ENCODE data around the gene GALNT16. TPM values are rescaled to one million over a fixed set of nuclear protein-coding genes. Genes with fewer than 3 reads are reported as not detected.

Gene GALNT16
- total RNA-seq, 1 experiment from 2014 or later, result 0.10 TPM

DNA sequence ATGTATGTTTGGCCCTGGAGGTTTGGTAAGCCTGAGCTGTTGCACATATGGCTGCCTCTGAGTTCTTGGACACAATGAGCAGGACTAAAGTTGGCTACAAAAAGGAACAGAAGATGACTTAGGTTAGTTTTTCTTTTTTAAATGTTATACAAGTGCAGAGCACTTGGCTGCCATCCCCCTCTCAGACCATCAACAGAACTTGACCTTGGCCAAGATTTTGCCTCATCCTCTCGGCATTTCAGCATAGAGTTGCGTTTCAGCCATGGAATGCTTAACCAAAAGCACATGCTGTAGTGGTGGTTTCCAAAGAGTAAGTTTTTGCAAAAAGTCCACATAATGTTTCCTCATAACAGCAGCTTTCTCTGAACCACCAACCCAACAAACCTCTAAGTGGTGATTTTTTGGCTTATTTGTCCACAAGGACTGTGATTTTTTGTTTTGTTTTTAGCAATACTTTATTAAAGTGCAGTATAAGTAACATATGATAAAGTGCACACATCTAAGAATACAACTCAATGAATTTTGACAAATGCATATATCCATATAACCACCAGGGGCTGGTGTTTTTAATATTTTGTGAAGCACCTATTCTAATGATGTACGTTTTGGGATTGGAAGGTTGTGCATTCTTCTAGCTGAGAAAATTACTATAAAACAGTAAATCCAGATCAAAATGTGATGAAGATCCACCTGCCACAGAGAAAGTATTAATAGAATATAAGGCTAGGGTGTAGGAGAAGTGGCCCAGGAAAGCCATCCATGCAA lies 12.1 kb upstream of the GALNT16 start:
- DNase-seq (ENCODE audit: low spot score), result no peak
- in situ Hi-C loops (cut with HindIII; ENCODE audit: low sequenced_read_pairs), result loop anchor here (25.0 kb wide), 1 partner anchor 214 kb away; no protein-coding TSS in a partner anchor

DNA sequence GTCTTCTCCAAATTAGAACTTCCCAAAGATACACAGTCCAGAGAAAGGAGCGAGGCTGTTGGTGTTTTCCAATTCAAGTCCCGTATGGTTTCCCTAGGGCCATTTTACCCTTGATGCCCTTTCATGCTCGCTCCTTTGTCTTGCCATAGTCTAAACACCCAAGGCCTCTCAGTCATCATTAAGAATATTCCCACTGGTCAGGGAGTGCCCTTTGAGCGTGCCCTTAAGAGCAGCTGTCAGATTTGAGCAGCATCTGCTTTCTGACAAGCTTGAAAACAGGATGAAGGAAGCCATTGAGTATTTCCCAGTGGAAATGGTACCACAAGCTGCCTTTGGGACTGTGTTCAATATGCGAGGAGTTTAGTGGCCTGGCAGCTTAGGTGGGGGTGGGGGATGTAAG lies 10.4 kb upstream of the GALNT16 start:
- no peak for DNase-seq (ENCODE audit: low spot score)
- in situ Hi-C loops (cut with HindIII; ENCODE audit: low sequenced_read_pairs), result loop anchor here (25.0 kb wide), 1 partner anchor 213 kb away; no protein-coding TSS in a partner anchor

DNA sequence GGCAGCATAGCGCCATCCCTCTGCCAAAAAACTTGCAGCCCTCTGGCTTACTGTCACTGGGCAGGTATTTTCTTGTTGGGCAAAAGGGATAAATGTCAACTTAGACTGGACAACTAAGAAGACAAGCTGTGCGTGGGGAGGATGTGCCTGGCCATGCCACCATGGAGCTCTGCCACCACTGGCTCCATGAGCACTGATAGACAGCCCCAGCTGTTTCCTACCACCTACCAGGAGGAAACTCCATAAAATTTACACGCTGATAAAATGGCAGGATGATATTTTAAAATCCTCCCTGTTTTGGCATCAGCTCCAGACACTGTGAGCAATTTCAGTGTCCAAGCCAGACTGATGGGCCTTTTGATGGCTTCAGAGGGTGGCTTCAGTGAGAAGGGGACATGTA lies 7.1 kb upstream of the GALNT16 start:
- DNase-seq (ENCODE audit: low spot score), result no peak
- in situ Hi-C loops (cut with HindIII; ENCODE audit: low sequenced_read_pairs), result no loop called here

DNA sequence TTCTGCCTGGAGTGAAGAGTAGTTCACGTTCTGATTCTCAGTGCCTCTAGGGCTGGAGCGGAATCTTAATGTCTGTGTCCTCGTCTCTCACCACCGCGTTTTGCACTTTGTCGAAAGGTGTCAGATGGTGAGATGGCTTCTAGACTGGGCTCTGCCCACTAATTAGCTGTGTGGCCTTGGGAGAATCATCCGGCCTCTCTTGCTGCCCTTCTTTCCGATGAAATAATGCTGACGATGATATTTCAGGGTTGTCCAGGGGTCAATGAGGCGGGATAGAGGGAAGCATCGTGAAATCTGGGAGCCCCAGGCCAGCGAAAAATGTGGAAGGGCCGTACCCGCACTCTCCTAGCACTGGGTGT lies 811 bp upstream of the GALNT16 start:
- in situ Hi-C loops (cut with HindIII; ENCODE audit: low sequenced_read_pairs), result no loop called here

DNA sequence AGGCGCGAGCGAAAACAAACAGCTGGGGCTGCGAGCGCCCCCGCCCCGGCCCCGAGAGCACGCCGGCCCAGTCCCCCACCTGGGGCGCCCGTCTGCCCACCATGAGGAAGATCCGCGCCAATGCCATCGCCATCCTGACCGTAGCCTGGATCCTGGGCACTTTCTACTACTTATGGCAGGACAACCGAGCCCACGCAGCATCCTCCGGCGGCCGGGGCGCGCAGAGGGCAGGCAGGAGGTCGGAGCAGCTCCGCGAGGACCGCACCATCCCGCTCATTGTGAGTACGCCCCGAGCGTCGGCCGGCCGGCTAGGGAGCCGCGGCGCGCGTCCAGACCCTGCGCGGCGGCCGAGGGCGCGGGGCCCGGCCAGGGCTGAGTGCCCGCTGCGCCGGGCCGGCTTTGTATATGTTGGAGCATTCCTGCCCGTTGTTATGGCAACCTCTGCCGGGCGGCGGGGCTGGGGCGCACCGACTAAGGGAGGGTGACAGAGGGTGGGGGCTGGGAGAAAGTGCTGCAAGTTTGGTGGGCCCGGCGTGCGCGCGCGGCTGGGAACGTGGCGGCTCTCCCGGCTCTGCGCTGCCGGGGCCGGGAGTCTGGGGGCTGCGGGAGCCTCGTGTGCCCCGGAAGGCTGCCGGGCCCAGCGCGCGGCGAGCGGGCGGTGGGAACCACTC lies 367 bp downstream of the GALNT16 start:
- peak; percentile 27 for DNase-seq (ENCODE audit: low spot score)

More for the DNA sequence above, 811 bp upstream of the GALNT16 start:
- DNase-seq (ENCODE audit: low spot score), result peak; percentile 31

DNA sequence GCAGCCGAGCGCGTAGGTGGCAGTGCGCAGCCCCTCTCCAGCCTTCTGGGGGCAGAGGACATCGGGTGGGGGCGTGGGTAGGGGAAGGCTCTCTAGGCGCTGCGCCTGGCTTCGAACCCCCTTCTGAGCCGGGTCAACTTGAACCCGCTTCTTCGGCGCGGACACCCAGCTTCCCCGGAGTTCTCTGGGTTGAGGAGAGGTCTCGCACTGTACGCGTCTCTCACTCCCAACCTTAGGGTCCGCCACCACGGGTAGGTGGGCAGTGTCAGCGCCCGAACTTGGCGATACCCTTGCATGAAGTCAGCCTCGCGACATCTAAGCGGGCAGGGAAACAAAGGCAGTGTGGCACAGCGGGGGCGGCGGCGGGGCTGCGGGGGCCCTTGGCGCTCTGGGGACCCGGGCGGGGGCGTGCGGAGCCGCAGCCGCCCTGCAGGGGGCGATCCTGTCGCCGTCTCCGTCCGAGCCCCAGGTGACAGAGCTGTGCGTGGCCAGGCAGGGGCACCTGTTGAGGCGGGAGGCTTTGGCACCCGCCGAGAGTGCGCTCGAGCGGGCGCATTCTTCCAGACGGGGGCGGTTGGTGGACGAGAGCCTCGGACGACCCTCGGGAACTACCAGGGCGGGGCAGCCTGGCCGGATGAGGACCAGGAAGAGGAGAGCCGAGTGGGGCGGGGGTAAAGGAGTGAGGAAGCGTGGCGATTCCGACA lies 1.1 kb downstream of the GALNT16 start:
- DNase-seq (ENCODE audit: low spot score), result peak; percentile 38
- in situ Hi-C loops (cut with HindIII; ENCODE audit: low sequenced_read_pairs), result no loop called here

More for the DNA sequence above, 367 bp downstream of the GALNT16 start:
- in situ Hi-C loops (cut with HindIII; ENCODE audit: low sequenced_read_pairs), result no loop called here

DNA sequence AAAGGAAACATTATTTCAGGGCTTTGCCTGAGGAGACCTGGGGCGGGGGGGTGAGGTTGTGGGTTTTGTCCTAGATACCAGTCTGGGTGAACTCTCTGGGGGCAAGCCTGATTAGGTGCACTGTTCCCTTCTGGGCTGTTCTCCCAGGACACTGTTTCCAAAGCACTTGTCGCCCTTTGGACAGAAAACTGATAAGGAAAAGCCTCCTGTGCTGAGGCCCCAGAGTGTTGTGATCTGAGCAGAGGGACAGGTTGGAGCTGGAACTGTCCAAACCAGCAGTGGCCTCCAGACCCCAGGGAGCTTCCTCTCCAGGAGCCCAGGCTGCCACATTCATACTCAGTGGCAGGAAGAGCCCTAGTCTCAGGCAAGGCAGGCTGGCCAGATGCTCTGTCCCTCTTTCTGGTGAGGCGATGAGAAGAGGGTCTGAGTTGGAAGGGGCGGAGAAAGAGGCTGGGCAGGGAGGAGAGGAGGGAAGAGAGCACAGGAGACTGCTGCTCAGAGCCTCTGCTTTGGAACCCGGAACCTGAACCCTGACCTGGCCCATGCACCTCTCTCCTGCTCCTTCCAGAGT lies 1.9 kb downstream of the GALNT16 start:
- DNase-seq (ENCODE audit: low spot score), result peak; percentile 13
- in situ Hi-C loops (cut with HindIII; ENCODE audit: low sequenced_read_pairs), result no loop called here

DNA sequence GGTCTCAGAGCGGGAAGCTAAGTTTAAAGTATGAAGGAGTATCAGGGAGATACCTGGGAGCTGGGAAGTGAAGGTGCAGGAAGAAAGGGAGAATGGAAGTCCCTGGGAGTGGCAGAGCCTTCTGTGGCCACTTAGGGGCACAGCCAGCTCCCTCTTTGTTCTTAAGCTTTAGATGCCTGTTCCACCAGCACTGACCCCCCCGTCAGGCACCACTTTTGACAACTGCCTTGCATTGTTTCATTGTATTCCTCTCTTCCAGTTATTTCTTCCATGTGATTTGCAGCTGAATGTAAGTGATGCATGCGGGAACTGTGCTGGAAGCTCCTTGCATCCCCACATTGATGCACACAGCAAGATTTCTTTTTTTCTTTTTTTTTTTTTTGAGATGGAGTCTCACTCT lies 2.6 kb downstream of the GALNT16 start:
- DNase-seq (ENCODE audit: low spot score), result peak; percentile 19
- in situ Hi-C loops (cut with HindIII; ENCODE audit: low sequenced_read_pairs), result no loop called here

DNA sequence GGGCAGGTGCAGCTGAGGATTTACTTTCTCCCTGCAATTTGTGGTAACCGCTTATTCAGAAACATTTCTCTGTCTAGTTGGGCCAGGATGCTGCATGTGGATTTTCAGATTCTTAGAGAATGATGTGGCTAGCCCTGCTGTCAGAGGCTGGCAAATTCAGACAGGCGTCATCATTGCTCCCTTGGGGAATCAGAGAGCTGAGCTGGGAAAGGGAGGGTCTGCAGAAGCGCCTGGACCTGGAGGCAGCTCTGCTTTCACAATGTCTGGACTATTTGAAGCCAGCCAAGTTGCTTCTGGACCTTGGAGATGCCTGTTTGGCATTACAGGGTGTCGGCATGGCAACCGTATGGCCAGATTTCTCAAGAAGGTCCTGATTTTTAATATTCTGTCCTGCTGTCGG lies 3.4 kb downstream of the GALNT16 start:
- in situ Hi-C loops (cut with HindIII; ENCODE audit: low sequenced_read_pairs), result no loop called here
- DNase-seq (ENCODE audit: low spot score), result peak; percentile 84

DNA sequence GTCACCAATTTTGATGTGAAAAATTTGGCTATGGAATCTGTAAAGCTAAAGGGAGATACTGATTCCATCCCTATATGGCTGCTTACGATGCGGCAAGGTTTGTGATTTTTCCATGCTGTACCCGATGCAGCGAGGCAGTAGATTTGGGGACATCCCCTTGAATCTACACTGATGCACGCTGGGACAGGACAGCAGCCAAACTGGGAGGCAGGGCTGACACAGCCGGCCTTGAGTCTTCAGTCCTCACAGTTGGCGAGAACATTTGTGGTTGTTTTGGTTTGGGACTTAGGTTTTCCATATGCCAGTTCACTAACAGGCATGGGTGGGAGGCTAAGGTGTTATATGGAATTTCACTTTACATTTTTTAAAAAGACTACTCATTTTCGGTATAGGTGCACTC lies 3.8 kb downstream of the GALNT16 start:
- in situ Hi-C loops (cut with HindIII; ENCODE audit: low sequenced_read_pairs), result no loop called here

DNA sequence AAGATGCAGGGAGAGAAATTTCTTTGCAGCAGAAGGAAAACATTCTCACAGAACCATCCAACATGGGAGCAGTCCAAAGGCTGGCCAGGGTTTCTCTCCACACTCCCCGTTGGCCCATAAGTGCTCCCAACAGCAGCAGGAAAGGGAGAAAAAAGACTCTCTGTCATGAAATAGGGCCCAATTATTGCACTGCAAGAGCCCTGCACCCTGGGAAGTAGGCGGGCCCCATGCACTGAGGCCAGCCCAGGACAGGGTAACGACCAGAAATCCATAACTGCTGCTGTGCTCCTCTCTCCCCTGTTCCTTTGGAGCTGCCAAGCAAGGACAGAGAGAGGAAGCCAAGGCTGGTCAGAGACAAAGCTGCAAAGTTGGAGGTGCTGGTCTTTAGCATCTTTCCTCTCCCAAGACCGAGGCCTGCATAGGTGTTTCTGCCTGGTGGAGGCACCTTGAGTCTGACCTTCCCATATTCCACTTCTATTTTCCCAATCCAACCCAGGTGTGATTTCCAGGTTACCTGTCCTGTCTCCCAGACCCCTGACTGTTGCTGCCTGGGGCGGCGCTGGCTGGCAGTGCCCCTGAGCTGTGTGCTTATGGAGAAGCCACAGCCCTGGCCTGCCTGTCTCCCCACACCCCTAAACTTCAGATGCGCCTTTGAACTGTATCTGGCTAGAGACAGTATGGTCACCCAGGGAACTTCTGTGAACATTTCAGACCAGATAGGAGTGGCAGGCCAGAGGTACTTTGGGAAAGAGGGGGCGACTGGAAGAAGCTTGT lies 6.8 kb downstream of the GALNT16 start:
- DNase-seq (ENCODE audit: low spot score), result no peak
- in situ Hi-C loops (cut with HindIII; ENCODE audit: low sequenced_read_pairs), result no loop called here

More for the DNA sequence above, 3.8 kb downstream of the GALNT16 start:
- peak; percentile 89 for DNase-seq (ENCODE audit: low spot score)

DNA sequence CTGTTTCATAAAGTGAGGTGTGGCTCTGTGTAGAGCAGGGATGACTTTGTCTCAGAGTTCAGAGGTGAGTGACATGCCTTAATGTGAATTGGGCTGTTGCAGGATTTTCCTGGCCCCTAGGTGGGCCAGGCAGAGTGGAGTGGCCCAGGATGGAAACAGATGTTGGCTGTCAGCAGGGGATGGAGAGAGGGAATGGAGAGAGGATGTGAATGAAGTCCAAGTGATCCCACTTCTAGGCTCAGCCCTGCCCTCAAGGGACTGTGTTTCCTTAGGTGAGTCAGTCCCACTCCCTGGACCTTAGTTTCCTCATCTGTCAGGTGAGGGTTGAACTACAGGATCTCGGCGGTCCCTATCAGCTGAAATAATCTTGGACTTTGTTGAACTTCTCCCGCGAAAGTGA lies 7.5 kb downstream of the GALNT16 start:
- in situ Hi-C loops (cut with HindIII; ENCODE audit: low sequenced_read_pairs), result no loop called here
- DNase-seq (ENCODE audit: low spot score), result no peak

DNA sequence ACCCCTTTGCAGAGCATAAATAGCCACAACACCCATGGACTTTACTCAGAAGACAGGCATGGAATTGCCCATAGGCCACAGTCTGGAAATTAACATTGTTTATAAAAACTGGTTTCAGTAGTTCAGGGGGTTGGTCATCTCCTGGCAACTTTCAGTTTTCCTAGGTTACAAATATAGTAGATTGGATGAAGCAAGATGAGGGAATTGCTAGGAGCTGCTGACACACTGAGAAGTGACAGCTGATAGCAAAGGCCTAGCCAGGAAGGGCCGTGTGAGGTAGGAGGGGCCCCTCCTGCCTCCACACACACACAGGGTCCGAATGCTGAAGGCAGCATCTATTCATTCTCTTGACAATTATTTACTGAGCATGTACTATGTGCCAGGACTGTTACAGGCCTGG lies 8.3 kb downstream of the GALNT16 start:
- in situ Hi-C loops (cut with HindIII; ENCODE audit: low sequenced_read_pairs), result no loop called here
- DNase-seq (ENCODE audit: low spot score), result no peak

DNA sequence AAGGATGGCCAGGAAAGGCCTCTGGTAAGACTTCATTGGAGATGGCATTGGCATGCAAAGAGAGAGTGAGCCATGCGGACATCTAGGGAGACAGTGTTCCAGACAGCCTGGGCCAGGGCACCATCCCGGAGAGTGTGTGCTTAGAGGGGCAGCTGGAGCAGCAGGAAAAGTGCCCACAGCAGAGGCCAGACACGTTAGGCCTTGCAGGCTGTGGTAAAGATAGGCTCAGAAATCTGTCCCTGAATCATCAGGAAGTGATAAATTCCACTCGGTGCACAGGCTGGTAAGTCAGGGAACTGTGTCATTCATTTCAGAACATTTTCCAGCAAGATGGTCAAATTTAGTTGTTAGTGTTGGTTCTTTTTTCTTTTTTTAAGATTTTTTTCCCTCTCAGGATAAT lies 8.8 kb downstream of the GALNT16 start:
- DNase-seq (ENCODE audit: low spot score), result no peak
- in situ Hi-C loops (cut with HindIII; ENCODE audit: low sequenced_read_pairs), result no loop called here

DNA sequence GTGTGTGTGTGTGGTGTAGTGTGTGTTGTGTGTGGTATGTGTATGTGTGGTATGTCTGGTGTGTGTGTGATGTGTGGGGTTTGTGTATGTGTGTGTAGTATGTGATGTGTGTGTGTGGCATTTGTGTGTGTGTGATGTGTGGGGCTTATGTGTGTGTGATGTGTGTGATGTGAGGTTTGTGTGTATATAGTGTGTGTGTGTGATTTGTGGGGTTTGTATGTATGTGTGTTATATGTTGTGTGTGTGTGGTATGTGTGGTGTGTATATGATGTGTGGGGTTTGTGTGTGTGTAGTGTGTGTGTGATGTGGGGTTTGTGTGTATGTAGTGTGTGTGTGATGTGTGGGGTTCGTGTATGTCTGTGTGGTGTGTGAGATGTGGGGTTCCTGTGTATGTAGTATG lies 9.4 kb downstream of the GALNT16 start:
- DNase-seq (ENCODE audit: low spot score), result no peak
- in situ Hi-C loops (cut with HindIII; ENCODE audit: low sequenced_read_pairs), result no loop called here

DNA sequence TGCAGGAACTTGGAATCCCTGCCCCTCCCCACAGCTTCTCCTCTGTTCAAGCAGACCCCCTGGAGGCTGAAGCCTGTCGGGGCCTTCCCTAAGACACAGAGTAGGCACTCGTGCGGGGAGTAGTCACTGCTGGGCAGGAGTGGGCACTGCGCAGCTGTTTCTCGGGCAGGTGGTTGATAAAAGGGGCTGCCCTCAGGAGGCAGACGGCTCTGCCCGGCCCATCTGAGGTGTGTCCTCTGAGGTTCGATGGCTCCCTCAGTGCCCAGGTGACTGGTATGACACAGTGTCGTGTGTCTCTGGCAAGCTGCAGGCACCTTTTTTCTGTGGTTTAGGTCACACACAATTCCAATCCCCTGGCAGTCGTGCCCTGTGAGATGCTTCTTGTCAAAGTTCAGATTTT lies 10.1 kb downstream of the GALNT16 start:
- DNase-seq (ENCODE audit: low spot score), result no peak
- in situ Hi-C loops (cut with HindIII; ENCODE audit: low sequenced_read_pairs), result no loop called here

DNA sequence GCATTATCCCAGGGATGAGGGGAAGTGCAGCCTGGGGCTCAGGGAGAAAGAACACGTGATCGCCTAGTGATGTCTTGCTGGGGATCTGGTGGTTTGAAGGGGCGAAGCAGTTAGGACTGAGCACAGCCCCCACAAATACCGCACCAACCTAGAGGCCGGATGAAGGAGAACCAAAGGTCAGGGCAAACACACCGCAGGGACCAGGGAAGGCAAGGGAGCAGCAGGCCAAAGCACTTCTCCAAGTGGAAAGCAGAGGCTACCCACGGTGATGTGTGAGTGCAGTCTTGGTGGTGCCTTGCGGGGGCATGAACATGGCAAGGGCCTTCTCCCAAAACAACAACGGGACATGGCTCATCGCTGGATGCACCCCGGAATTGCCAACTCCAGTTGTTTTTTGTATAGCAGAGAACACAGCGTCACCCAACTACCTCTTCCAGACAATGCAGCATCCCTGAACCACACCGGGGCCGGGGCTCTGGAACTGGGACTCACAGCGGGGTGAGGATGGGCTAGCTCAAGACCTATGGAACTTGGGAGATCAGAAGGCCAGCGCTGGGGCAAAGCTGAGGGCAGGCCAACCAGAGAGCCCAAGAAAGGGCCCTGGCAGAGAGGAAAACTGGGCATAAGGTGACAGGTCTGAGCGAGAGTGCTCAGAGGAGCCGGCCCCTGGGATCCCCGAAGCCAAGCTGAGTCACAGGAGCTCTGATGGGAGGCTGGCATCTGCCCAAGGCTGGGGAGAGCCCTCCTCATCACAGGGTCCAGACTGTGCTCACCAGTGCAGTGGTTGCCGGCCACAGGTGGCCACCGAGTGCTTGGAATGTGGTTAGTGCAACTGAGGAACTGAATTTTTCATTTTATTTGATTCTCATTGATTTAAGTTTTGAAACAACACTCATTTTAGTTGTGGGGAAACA lies 11.1 kb downstream of the GALNT16 start:
- DNase-seq (ENCODE audit: low spot score), result no peak
- in situ Hi-C loops (cut with HindIII; ENCODE audit: low sequenced_read_pairs), result no loop called here

DNA sequence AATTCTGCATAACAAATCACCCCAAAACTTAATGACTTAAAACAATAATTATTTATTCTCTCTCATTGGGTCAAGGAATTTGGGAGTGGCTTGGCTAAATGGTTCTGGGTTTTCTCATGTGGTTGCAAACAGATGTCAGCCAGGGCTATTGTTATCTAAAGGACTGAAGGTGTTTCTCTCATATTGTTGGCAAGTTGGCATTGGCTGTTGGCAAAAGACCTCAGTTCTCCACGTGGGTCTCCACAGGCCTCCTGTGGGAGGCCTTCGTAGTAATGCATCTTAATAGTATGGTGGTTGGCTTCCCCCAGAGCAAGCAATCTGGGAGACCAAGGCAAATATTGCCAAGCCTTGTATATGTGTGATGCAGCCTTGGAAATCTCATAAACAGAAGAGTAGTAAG lies 14.4 kb downstream of the GALNT16 start:
- no peak for DNase-seq (ENCODE audit: low spot score)
- in situ Hi-C loops (cut with HindIII; ENCODE audit: low sequenced_read_pairs), result no loop called here

All from G401 (cell line).